Gastrocnemius medialis (tissue), 4 donors: ENCODE results near the gene COL6A2.

Experiments used
- POLR2A ChIP-seq, 2 donors: fragments of 450-650 bp; IDR thresholded peaks; one replicate each; pipeline ENCODE4 v1.6.1; 2017; ENCODE audit warnings: antibody characterized with exemption in 2 of 2, mild to moderate bottlenecking in 2 of 2, moderate library complexity in 2 of 2
- TF ChIP-seq, protein P1 (sequence below), 5 experiments: fragments of 450-650 bp in 3 of 5; fragments of 200-600 bp in 2 of 5; sonication (generic) in 2 of 5; IDR thresholded peaks in 4 of 5; conservative IDR thresholded peaks in 1 of 5; 1 replicate in 4 of 5; 2 replicates in 1 of 5; pipeline ENCODE4 v1.5.1; 2016 to 2019; ENCODE audit warnings: antibody characterized with exemption in 5 of 5, mild to moderate bottlenecking in 3 of 5, moderate library complexity in 3 of 5

DNA sequence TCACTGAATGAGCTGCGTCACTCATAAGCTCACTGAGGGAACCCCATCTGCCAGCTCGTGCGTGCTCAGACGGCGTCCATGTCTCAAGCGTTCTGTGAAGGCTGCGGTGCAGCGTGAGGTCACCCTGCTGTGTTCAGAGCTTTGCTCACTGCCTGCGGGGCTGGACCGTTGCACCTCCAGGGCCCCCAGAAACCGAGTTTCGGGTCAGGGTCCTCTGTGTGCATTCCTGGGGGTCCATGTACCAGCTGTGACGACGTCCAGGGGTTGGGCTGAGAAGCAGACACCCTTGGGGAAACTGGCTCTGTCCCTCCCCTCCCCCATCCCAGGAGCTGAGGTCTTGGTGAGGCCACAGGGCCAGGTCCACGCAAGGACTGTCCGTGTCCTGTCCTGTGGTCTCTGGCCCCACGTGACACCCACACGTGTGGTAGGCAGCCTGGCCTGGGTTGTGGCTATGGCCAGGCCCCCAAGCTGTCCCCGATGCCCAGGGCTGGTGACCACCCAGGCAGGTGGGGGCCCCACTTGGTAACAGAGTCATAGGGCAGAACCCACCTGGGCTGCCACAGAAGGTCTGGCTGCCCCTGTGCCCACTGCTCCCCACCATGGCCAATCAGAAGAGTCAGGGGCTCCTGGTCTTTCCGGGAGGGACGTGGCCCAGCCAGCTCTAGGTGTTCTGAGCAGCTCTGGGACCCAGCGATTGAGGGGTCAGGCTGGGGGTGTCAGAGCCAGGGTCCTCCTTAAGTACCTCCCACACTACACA, 33.1 kb downstream of the COL6A2 start:
- TF ChIP-seq, protein P1, sequence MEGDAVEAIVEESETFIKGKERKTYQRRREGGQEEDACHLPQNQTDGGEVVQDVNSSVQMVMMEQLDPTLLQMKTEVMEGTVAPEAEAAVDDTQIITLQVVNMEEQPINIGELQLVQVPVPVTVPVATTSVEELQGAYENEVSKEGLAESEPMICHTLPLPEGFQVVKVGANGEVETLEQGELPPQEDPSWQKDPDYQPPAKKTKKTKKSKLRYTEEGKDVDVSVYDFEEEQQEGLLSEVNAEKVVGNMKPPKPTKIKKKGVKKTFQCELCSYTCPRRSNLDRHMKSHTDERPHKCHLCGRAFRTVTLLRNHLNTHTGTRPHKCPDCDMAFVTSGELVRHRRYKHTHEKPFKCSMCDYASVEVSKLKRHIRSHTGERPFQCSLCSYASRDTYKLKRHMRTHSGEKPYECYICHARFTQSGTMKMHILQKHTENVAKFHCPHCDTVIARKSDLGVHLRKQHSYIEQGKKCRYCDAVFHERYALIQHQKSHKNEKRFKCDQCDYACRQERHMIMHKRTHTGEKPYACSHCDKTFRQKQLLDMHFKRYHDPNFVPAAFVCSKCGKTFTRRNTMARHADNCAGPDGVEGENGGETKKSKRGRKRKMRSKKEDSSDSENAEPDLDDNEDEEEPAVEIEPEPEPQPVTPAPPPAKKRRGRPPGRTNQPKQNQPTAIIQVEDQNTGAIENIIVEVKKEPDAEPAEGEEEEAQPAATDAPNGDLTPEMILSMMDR (IDR thresholded peaks at IDR 0.05 in 4 of 5, conservative IDR thresholded peaks at IDR 0.05 in 1 of 5) = no peak
- no peak for TF ChIP-seq POLR2A (IDR thresholded peaks at IDR 0.05)
